Measurements from ENCODE around the gene DDIAS.
"Not testable (repeated sequence)": the region's sequence is repeated elsewhere in the genome, so short reads cannot be mapped to it uniquely, and the experiment has no call there.

Gene DDIAS

DNA sequence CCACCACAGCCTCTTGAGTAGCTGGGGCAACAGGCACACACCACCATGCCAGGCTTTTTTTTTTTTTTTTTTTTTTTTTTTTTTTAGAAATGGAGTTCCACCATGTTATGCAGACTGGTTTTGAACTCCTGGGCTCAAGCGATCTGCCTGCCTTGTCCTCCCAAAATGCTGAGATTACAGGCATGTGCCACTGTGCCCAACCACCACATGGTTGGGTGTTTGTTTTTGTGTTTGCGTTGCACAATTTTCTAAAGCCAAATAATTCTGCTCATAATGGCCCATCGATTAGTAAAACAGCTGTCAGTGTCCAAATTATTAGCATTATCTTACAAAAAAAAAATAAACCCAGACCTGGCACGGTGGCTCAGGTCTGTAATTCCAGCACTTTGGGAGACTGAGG is 65.8 kb downstream of the DDIAS start:
- Histone ChIP-seq H4K20me1 (ENCODE audit: insufficient read depth) (no peaks in the 10 kb centered on the region), H3K27me3 (ENCODE audit: insufficient read depth, low read depth) (no peaks in the 10 kb centered on the region), H3K36me3 (ENCODE audit: insufficient read depth) (no peaks in the 10 kb centered on the region), H2AFZ (ENCODE audit: low read depth) (no peak overlapping the region), H3K79me2 (ENCODE audit: insufficient read depth, low read depth) (no peaks in the 10 kb centered on the region), H3K4me2 (0 out of 2 replicates have a peak overlapping the region, but pooled peaks have one; percentile 7), H3K27ac (no peak overlapping the region), H3K4me3 (IDR thresholded peaks at IDR 0.05; ENCODE audit: insufficient read depth, low read depth, low read length) (no peak overlapping the region), H3K9ac (no peak overlapping the region), H3K4me1 (ENCODE audit: low read depth, poor library complexity, severe bottlenecking) (peaks cover 64% of the 10 kb centered on the region)
- TF ChIP-seq, protein P1, sequence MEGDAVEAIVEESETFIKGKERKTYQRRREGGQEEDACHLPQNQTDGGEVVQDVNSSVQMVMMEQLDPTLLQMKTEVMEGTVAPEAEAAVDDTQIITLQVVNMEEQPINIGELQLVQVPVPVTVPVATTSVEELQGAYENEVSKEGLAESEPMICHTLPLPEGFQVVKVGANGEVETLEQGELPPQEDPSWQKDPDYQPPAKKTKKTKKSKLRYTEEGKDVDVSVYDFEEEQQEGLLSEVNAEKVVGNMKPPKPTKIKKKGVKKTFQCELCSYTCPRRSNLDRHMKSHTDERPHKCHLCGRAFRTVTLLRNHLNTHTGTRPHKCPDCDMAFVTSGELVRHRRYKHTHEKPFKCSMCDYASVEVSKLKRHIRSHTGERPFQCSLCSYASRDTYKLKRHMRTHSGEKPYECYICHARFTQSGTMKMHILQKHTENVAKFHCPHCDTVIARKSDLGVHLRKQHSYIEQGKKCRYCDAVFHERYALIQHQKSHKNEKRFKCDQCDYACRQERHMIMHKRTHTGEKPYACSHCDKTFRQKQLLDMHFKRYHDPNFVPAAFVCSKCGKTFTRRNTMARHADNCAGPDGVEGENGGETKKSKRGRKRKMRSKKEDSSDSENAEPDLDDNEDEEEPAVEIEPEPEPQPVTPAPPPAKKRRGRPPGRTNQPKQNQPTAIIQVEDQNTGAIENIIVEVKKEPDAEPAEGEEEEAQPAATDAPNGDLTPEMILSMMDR (conservative IDR thresholded peaks at IDR 0.05; ENCODE audit: low read depth, low read length), result no peak

DNA sequence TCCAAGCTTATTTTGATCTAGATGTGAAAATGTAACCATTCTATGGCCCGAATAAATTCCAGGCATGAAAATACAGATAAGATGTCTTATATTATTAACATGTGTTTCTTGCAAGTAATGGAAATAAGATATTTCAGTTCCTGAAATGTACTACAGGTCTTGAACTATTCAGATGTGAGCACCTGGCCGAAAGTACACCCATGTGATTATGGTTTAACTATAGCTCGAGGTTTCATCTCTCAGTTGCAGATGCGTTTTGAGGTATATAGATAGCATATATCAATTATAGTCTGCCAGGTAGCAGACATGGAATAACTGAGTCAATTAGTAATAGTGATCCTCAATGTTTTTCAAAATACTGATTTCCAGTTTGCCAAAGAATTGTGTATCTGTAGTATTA is 68.3 kb downstream of the DDIAS start:
- no peaks in the 10 kb centered on the region for H3K36me3 ChIP-seq (ENCODE audit: insufficient read depth)
- TF ChIP-seq, protein P1 (conservative IDR thresholded peaks at IDR 0.05; ENCODE audit: low read depth, low read length), result no peak
- peak overlapping the region; percentile 74 for H3K27ac ChIP-seq
- H2AFZ ChIP-seq (ENCODE audit: low read depth), result 0 out of 2 replicates have a peak overlapping the region, but pooled peaks have one; percentile 4
- H3K79me2 ChIP-seq (ENCODE audit: insufficient read depth, low read depth), result no peaks in the 10 kb centered on the region
- peak overlapping the region; percentile 19; the same call in 1 of the 2 replicates for H3K9ac ChIP-seq
- peaks cover 75% of the 10 kb centered on the region for H3K4me1 ChIP-seq (ENCODE audit: low read depth, poor library complexity, severe bottlenecking)
- H3K4me2 ChIP-seq, result peak overlapping the region; percentile 83
- no peak overlapping the region for H3K4me3 ChIP-seq (IDR thresholded peaks at IDR 0.05; ENCODE audit: insufficient read depth, low read depth, low read length)
- H4K20me1 ChIP-seq (ENCODE audit: insufficient read depth), result no peaks in the 10 kb centered on the region
- H3K27me3 ChIP-seq (ENCODE audit: insufficient read depth, low read depth), result no peaks in the 10 kb centered on the region

DNA sequence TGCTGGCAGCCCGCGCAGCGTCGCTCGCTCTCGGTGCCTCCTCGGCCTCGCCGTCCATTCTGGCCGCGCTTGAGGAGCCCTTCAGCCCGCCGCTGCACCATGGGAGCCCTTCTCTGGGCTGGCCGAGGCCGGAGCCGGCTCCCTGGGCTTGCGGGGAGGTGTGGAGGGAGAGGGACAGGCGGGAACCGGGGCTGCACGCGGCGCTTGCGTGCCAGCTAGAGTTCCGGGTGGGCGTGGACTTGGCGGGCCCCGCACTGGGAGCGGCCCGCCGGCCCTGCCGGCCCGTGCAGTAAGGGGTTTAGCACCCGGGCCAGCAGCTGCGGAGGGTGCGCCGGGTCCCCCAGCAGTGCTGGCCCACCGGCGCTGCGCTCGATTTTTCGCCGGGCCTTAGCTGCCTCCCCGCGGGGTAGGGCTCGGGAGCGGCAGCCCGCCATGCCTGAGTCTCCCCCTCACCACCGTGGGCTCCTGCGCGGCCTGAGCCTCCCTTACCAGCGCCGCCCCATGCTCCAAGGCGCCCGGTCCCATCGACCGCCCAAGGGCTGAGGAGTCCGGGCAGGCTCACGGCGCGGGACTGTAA is 69.1 kb downstream of the DDIAS start:
- Histone ChIP-seq H3K27ac (peak overlapping the region; percentile 74), H3K4me2 (peak overlapping the region; percentile 83), H3K4me1 (ENCODE audit: low read depth, poor library complexity, severe bottlenecking) (peaks cover 75% of the 10 kb centered on the region)
- H3K79me2 ChIP-seq (ENCODE audit: insufficient read depth, low read depth); H3K9ac ChIP-seq; H3K36me3 ChIP-seq (ENCODE audit: insufficient read depth); H4K20me1 ChIP-seq (ENCODE audit: insufficient read depth); H2AFZ ChIP-seq (ENCODE audit: low read depth); H3K27me3 ChIP-seq (ENCODE audit: insufficient read depth, low read depth); H3K4me3 ChIP-seq (IDR thresholded peaks at IDR 0.05; ENCODE audit: insufficient read depth, low read depth, low read length): not testable (repeated sequence)

DNA sequence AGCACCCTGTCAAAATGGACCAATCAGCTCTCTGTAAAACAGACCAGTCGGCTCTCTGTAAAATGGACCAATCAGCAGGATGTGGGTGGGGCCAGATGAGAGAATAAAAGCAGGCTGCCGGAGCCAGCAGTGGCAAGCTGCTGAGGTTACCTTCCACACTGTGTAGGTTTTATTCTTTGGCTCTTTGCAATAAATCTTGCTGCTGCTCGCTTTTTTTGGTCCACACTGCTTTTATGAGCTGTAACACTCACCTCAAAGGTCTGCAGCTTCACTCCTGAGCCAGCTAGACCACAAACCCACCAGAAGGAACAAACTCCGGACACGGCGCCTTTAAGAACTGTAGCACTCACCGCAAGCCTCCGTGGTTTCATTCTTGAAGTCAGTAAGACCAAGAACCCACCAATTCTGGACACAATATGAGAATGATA is 70.0 kb downstream of the DDIAS start:
- H3K79me2 ChIP-seq (ENCODE audit: insufficient read depth, low read depth); H3K9ac ChIP-seq; H2AFZ ChIP-seq (ENCODE audit: low read depth); H4K20me1 ChIP-seq (ENCODE audit: insufficient read depth); H3K27me3 ChIP-seq (ENCODE audit: insufficient read depth, low read depth); H3K36me3 ChIP-seq (ENCODE audit: insufficient read depth); H3K4me3 ChIP-seq (IDR thresholded peaks at IDR 0.05; ENCODE audit: insufficient read depth, low read depth, low read length): not testable (repeated sequence)
- H3K4me1 ChIP-seq (ENCODE audit: low read depth, poor library complexity, severe bottlenecking), result peaks cover 75% of the 10 kb centered on the region
- peak overlapping the region; percentile 50; the same call in 1 of the 2 replicates for H3K27ac ChIP-seq
- peak overlapping the region; percentile 14 for H3K4me2 ChIP-seq

DNA sequence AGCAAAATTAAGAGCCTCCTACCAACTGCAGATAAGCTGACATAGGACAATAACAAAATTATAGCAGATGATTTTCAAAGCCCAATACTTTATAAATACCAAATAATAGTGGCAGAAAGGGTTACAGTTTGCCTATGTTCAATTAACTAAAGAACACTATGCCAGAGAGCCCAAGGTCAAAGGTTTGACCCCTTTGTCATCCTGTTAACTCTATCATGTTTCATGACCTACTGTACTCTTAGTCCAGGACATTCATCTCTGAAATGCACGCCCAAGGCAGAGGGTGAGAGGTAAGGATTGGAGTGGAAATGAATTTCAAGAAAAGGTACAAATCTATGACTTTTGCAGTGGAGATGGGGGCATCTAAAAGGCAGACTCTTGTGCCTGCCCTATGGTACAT is 70.6 kb downstream of the DDIAS start:
- Histone ChIP-seq H3K27me3 (ENCODE audit: insufficient read depth, low read depth) (no peaks in the 10 kb centered on the region), H3K36me3 (ENCODE audit: insufficient read depth) (no peaks in the 10 kb centered on the region), H3K27ac (peak overlapping the region; percentile 50; the same call in 1 of the 2 replicates), H2AFZ (ENCODE audit: low read depth) (no peak overlapping the region), H3K4me2 (peak overlapping the region; percentile 14), H3K9ac (no peak overlapping the region), H3K79me2 (ENCODE audit: insufficient read depth, low read depth) (no peaks in the 10 kb centered on the region), H4K20me1 (ENCODE audit: insufficient read depth) (no peaks in the 10 kb centered on the region), H3K4me1 (ENCODE audit: low read depth, poor library complexity, severe bottlenecking) (peaks cover 75% of the 10 kb centered on the region), H3K4me3 (IDR thresholded peaks at IDR 0.05; ENCODE audit: insufficient read depth, low read depth, low read length) (no peak overlapping the region)
- TF ChIP-seq, protein P1 (conservative IDR thresholded peaks at IDR 0.05; ENCODE audit: low read depth, low read length), result no peak
